SKM-1 treated with dmso at 0.1 percent for 144 hours (cell line): ENCODE data around the gene ASCL5.

ENCODE experiments used
- DNase-seq: peaks from one replicate; lab custom pipeline; 2025; ENCODE audit not compliant: unreplicated experiment; lab: John Stamatoyannopoulos, UW

ASCL5 gene

GRCh38 chr1:201088395-201088794, 38.6 kb downstream of the ASCL5 start:
- DNase-seq, result no peak

- DNase-seq, result peak; percentile 74
Observed at GRCh38 chr1:201085902-201086735, 40.9 kb downstream of the ASCL5 start.

- DNase-seq, result no peak
Observed at GRCh38 chr1:201084295-201084694, 42.7 kb downstream of the ASCL5 start.

- no peak for DNase-seq
Observed at GRCh38 chr1:201083741-201084140, 43.2 kb downstream of the ASCL5 start.

DNA sequence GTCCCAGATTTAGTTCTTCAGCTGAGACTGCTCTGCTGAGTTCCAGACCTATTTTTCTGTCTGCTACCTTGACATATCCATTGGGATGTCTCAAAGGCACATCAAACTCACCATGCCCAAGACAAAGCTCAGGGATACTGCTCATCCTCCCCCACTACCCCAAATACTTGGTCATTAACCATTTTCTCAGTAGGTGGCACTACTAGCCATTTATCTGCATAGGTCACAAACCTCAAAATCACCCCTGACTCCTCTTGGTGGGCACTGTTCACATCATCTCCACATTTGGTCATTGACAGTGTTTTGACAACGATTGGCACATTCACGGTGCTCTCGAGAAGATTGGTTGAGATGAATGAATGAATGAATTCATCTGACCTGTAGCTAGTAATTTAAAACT, 46.8 kb downstream of the ASCL5 start:
- no peak for DNase-seq

GRCh38 chr1:201077736-201078135, 49.2 kb downstream of the ASCL5 start:
- no peak for DNase-seq

- no peak for DNase-seq
Observed at GRCh38 chr1:201077116-201077515, 49.9 kb downstream of the ASCL5 start.

GRCh38 chr1:201076092-201076491, 50.9 kb downstream of the ASCL5 start:
- DNase-seq, result no peak

DNA sequence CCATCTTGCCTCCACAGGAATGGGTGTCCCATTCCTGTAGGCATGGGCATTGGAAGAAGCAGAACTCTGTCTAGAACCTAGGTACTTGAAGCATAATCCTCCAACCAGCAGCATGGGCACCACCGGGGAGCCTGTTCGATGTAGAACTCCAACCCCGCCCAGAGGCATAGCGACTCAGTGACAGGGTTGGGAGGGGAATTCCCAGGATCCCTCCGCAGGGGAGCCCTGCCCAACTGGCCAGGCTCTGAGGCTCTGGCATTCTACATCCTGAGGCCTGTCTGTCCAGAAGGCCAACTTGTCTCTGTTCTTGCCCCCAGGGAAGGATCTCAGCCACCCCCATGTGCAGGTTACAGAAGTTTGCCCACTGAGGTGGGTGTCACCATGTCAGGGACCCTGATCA, 53.0 kb downstream of the ASCL5 start:
- DNase-seq, result no peak

DNA sequence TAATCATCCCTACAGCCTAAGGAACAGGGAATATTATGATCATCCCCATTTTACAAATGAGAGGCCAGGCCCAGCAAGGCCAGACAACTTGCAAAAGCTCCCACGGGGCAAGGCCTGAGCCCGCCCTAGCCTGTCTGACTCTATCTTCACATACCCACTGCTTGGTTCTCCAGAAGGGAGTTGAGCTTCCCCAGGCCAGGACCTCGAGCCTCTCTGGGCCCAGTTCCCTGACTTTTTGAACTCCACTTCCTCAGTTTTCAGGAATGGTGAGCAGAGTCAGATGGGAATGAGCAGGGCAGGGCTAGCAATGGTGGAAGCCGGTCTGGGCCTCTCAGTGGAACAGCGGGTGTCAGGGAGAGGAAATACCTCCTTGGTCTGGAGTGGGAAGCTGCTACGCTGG, 54.1 kb downstream of the ASCL5 start:
- DNase-seq, result no peak

GRCh38 chr1:201072149-201072548, 54.8 kb downstream of the ASCL5 start:
- no peak for DNase-seq

GRCh38 chr1:201069636-201070035, 57.3 kb downstream of the ASCL5 start:
- DNase-seq, result no peak

- DNase-seq, result no peak
Observed at GRCh38 chr1:201068976-201069375, 58.0 kb downstream of the ASCL5 start.

DNA sequence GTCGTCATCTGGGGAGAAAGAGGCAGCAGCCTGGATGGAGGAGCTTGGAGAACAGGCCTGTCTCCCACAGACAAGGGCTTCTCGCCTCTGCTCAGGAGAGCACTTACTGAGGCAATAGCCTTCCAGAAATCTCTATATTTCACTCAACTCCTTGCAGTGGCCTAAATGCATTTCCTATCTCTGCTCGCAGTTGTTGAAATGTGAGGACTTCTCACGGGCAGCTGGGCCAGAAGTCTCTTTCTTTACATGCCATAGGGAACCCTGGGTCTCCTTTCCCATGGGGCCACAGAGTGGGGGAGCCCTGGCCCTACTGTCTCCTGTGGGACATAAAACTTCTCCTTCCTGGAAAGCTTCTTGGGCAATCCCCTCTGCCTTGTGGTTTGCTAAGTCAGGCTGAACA, 60.0 kb downstream of the ASCL5 start:
- no peak for DNase-seq

DNA sequence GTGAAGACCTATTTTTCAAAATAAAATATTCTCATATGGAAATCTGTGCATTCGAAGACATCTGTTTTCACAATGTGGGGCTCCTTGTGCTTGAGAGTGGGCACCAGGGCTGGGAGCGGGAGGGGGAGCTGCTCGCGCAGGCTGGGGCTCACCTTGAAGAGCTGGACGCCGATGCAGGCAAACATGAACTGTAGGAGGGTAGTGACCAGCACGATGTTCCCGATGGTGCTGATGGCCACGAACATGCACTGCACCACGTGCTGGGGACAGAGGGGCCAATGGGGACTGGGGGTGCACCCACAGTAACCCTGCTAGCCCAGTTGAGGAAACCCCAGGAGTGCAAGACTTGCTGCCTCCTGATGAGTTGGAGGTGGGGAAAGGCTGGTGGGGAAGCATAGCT, 61.3 kb downstream of the ASCL5 start:
- DNase-seq, result no peak

GRCh38 chr1:201064806-201065205, 62.2 kb downstream of the ASCL5 start:
- no peak for DNase-seq
